HG03045 (cell line): ENCODE measurements around the gene MAD2L1BP.
"Not testable (repeated sequence)": the region's sequence is repeated elsewhere in the genome, so short reads cannot be mapped to it uniquely, and the experiment has no call there.

Experiments
- ATAC-seq: cut with Tn5 transposase; IDR thresholded peaks from one replicate; pipeline ENCODE4 v1.9.1; 2021; ENCODE audit warnings: mild to moderate bottlenecking, moderate library complexity; ENCODE audit not compliant: unreplicated experiment

Gene MAD2L1BP

GRCh38 chr6:43625393-43625992, 10.1 kb upstream of the MAD2L1BP start:
- ATAC-seq: no peak

GRCh38 chr6:43627008-43627825, 8.4 kb upstream of the MAD2L1BP start:
- no peak for ATAC-seq

- peak; percentile 15 for ATAC-seq
These were observed 7.1 kb upstream of the MAD2L1BP start for GRCh38 chr6:43628393-43629103.

GRCh38 chr6:43629104-43629504, 6.5 kb upstream of the MAD2L1BP start, which contains the start of gene GTPBP2:
TSS of gene GTPBP2 (minus strand) at chr6:43629264. CDS start at chr6:43629162, 102 bp downstream.
- ATAC-seq: peak; percentile 85

- ATAC-seq: peak; percentile 65
These were observed 5.9 kb upstream of the MAD2L1BP start for GRCh38 chr6:43629505-43630300.

- no peak for ATAC-seq
These were observed 4.5 kb upstream of the MAD2L1BP start for GRCh38 chr6:43630980-43631619.

GRCh38 chr6:43633002-43633401, 2.6 kb upstream of the MAD2L1BP start:
- ATAC-seq: not testable (repeated sequence)

- ATAC-seq: no peak
These were observed 837 bp upstream of the MAD2L1BP start for GRCh38 chr6:43634702-43635303.

- no peak for ATAC-seq
These were observed 644 bp downstream of the MAD2L1BP start for GRCh38 chr6:43636308-43636659.

GRCh38 chr6:43639984-43640800, 4.6 kb downstream of the MAD2L1BP start:
- no peak for ATAC-seq

GRCh38 chr6:43644940-43645612, 9.4 kb downstream of the MAD2L1BP start, which contains the start of gene RSPH9:
TSS of gene RSPH9 (plus strand) at chr6:43645036. CDS start at chr6:43645099, 63 bp downstream.
- no peak for ATAC-seq

- ATAC-seq: no peak
These were observed 9.9 kb downstream of the MAD2L1BP start for GRCh38 chr6:43645613-43645964.

GRCh38 chr6:43647613-43648012, 12.0 kb downstream of the MAD2L1BP start:
- no peak for ATAC-seq

- ATAC-seq: no peak
These were observed 12.6 kb downstream of the MAD2L1BP start for GRCh38 chr6:43648248-43648647.

- not testable (repeated sequence) for ATAC-seq
These were observed 17.2 kb downstream of the MAD2L1BP start for GRCh38 chr6:43652822-43653221.

- ATAC-seq: no peak
These were observed 21.7 kb downstream of the MAD2L1BP start for GRCh38 chr6:43657221-43657802.

- ATAC-seq: no peak
These were observed 22.5 kb downstream of the MAD2L1BP start for GRCh38 chr6:43658161-43658560.

- not testable (repeated sequence) for ATAC-seq
These were observed 27.3 kb downstream of the MAD2L1BP start for GRCh38 chr6:43662948-43663347.
